Lower leg skin (tissue), 4 donors: ENCODE data around the gene PDPN. TPM values are rescaled to one million over a fixed set of nuclear protein-coding genes. Genes with fewer than 3 reads are reported as not detected.

Source experiments
- DNase-seq, 2 donors: peaks; one replicate each; pipeline ENCODE4 v3.0.0-alpha.2; 2019; ENCODE audit warnings: low spot score in 2 of 2
- H3K4me3 ChIP-seq: fragments of 200-600 bp; sonication (generic); 2 replicates; pipeline ENCODE4 v1.5.1; 2017; ENCODE audit warnings: mild to moderate bottlenecking, low read depth; ENCODE audit not compliant: poor library complexity, severe bottlenecking
- CTCF ChIP-seq, 3 donors: fragments of 450-650 bp; IDR thresholded peaks; one replicate each; pipeline ENCODE4 v1.5.1; 2016; ENCODE audit warnings: antibody characterized with exemption in 3 of 3, mild to moderate bottlenecking in 3 of 3, moderate library complexity in 2 of 3
- POLR2A ChIP-seq, 2 donors: fragments of 450-650 bp; IDR thresholded peaks; one replicate each; pipeline ENCODE4 v1.6.1; 2016 to 2017; ENCODE audit warnings: antibody characterized with exemption in 2 of 2, mild to moderate bottlenecking in 1 of 2, moderate library complexity in 1 of 2
- WGBS, 2 donors: methylation state at CpG; one replicate each; pipeline ENCODE4 v1.1.5; 2018; 5-methylcytosine and 5-hydroxymethylcytosine counted together
- intact Hi-C: fragments of 100-400 bp; cut with DNase I; formaldehyde crosslinking; loops from one replicate; pipeline ENCODE4 v1.15.0; 2023; ENCODE audit warnings: low total_unique reads
- total RNA-seq, 4 donors: library from RNA; depleted of rRNA; stranded (reverse); fragments of >200 nt; gene quantifications; one replicate each; pipeline ENCODE4 v1.1.0, GENCODE V29; 2016

Gene PDPN
- total RNA-seq, 4 donors from 2014 or later, result 16.0 to 40.7 (median 32.7) TPM

GRCh38 chr1:13620825-13621224 is 37.2 kb downstream of the PDPN start:
- WGBS, 2 donors, result 93 to 95% methylated on average over 5 of the region's 5 CpGs
- intact Hi-C loops, result no loop called here
- DNase-seq, result peak in 1 of 2 donors; percentile 59
- TF ChIP-seq CTCF (IDR thresholded peaks at IDR 0.05), result no peak
- TF ChIP-seq POLR2A (IDR thresholded peaks at IDR 0.05), result no peak
- H3K4me3 ChIP-seq, result no peak overlapping the region

GRCh38 chr1:13622446-13622845 is 38.8 kb downstream of the PDPN start:
- no peak for TF ChIP-seq POLR2A (IDR thresholded peaks at IDR 0.05)
- intact Hi-C loops, result no loop called here
- no peak overlapping the region for H3K4me3 ChIP-seq
- peak in 1 of 2 donors; percentile 39 for DNase-seq
- WGBS, 2 donors, result 93% methylated on average over 4 of the region's 4 CpGs

GRCh38 chr1:13623021-13623637 is 39.5 kb downstream of the PDPN start:
- peak in 1 of 2 donors; percentile 80 for DNase-seq
- TF ChIP-seq POLR2A (IDR thresholded peaks at IDR 0.05), result no peak
- TF ChIP-seq CTCF (IDR thresholded peaks at IDR 0.05), result no peak
- intact Hi-C loops, result no loop called here
- no peak overlapping the region for H3K4me3 ChIP-seq
- WGBS, 2 donors, result 80 to 82% methylated on average over 9 of the region's 9 CpGs

GRCh38 chr1:13624526-13624925 is 40.9 kb downstream of the PDPN start:
- H3K4me3 ChIP-seq, result no peak overlapping the region
- WGBS, 2 donors, result 86 to 92% methylated on average over 6 of the region's 6 CpGs
- no peak for TF ChIP-seq POLR2A (IDR thresholded peaks at IDR 0.05)
- TF ChIP-seq CTCF (IDR thresholded peaks at IDR 0.05), result no peak
- intact Hi-C loops, result no loop called here
- DNase-seq, result peak in 1 of 2 donors; percentile 25

GRCh38 chr1:13627127-13627526 is 43.5 kb downstream of the PDPN start:
- TF ChIP-seq CTCF (IDR thresholded peaks at IDR 0.05), result no peak
- no peak for TF ChIP-seq POLR2A (IDR thresholded peaks at IDR 0.05)
- no peak overlapping the region for H3K4me3 ChIP-seq
- intact Hi-C loops, result no loop called here
- no peak for DNase-seq

- TF ChIP-seq POLR2A (IDR thresholded peaks at IDR 0.05) (no peak), CTCF (IDR thresholded peaks at IDR 0.05) (no peak)
- no peak overlapping the region for H3K4me3 ChIP-seq
- intact Hi-C loops, result no loop called here
- WGBS, 2 donors, result 82% methylated on average over 3 of the region's 3 CpGs
- no peak for DNase-seq
Observed at GRCh38 chr1:13628218-13628617, 44.6 kb downstream of the PDPN start.
